H9 (cell line): ENCODE measurements around the gene MAST1. TPM values are rescaled to one million over a fixed set of nuclear protein-coding genes. Genes with fewer than 3 reads are reported as not detected.

Experiments used
- DNase-seq: peaks from one replicate; pipeline ENCODE4 v3.0.0-alpha.2; 2017
- H2AFZ ChIP-seq: one replicate; pipeline ENCODE4 v1.6.1; 2013; ENCODE audit warnings: mild to moderate bottlenecking, low read length, control low read depth, moderate library complexity
- H2AK5ac ChIP-seq: 2 replicates; pipeline ENCODE4 v1.6.1; 2013; ENCODE audit warnings: low read length, control low read depth, mixed read lengths; ENCODE audit not compliant: insufficient read length
- H2BK120ac ChIP-seq: one replicate; pipeline ENCODE4 v1.6.1; 2013; ENCODE audit warnings: low read depth, mild to moderate bottlenecking, low read length, control low read depth, inconsistent platforms; ENCODE audit not compliant: poor library complexity, severe bottlenecking
- H2BK12ac ChIP-seq: 2 replicates; pipeline ENCODE4 v1.6.1; 2013; ENCODE audit warnings: low read length, control low read depth, mixed read lengths, low read depth; ENCODE audit not compliant: insufficient read length
- H2BK15ac ChIP-seq: 2 replicates; pipeline ENCODE4 v1.6.1; 2013; ENCODE audit warnings: low read depth, low read length, control low read depth
- H2BK20ac ChIP-seq: one replicate; pipeline ENCODE4 v1.6.1; 2013; ENCODE audit warnings: low read depth, mild to moderate bottlenecking, low read length, control low read depth, inconsistent platforms; ENCODE audit not compliant: poor library complexity, severe bottlenecking
- H2BK5ac ChIP-seq: 2 replicates; pipeline ENCODE4 v1.6.1; 2013; ENCODE audit warnings: low read length, control low read depth, mixed read lengths; ENCODE audit not compliant: insufficient read length
- H3K14ac ChIP-seq: 2 replicates; pipeline ENCODE4 v1.6.1; 2013; ENCODE audit warnings: low read length, control low read depth; ENCODE audit not compliant: insufficient read depth
- H3K18ac ChIP-seq: 2 replicates; pipeline ENCODE4 v1.6.1; 2013; ENCODE audit warnings: low read depth, mild to moderate bottlenecking, mixed read lengths, low read length, control low read depth; ENCODE audit not compliant: insufficient read length
- H3K23ac ChIP-seq: 2 replicates; pipeline ENCODE4 v1.6.1; 2013; ENCODE audit warnings: low read length, control low read depth, mixed read lengths, low read depth; ENCODE audit not compliant: insufficient read length
- H3K23me2 ChIP-seq: 2 replicates; pipeline ENCODE4 v1.6.1; 2013; ENCODE audit warnings: low read depth, mild to moderate bottlenecking, mixed read lengths, low read length, control low read depth; ENCODE audit not compliant: insufficient read length, poor library complexity, severe bottlenecking
- H3K27ac ChIP-seq: 2 replicates; pipeline ENCODE4 v1.5.1; 2013; ENCODE audit warnings: low read length, control low read depth, mixed read lengths, low read depth; ENCODE audit not compliant: insufficient read length
- H3K27me3 ChIP-seq: 2 replicates; pipeline ENCODE4 v1.6.1; 2013; ENCODE audit warnings: low read length, control low read depth, inconsistent platforms; ENCODE audit not compliant: insufficient read depth
- H3K4ac ChIP-seq: 2 replicates; pipeline ENCODE4 v1.6.1; 2013; ENCODE audit warnings: low read depth, mild to moderate bottlenecking, control low read depth, inconsistent platforms, low read length, moderate library complexity
- H3K4me1 ChIP-seq: 2 replicates; pipeline ENCODE4 v1.6.1; 2013; ENCODE audit warnings: low read length, control low read depth, inconsistent platforms; ENCODE audit not compliant: insufficient read depth
- H3K4me2 ChIP-seq: 2 replicates; pipeline ENCODE4 v1.6.1; 2013; ENCODE audit warnings: low read length, control low read depth, mixed read lengths; ENCODE audit not compliant: insufficient read length, insufficient read depth
- H3K56ac ChIP-seq: 2 replicates; pipeline ENCODE4 v1.6.1; 2013; ENCODE audit warnings: low read depth, mild to moderate bottlenecking, mixed read lengths, low read length, control low read depth; ENCODE audit not compliant: insufficient read length
- H3K79me1 ChIP-seq: 2 replicates; pipeline ENCODE4 v1.6.1; 2013; ENCODE audit warnings: low read depth, mild to moderate bottlenecking, moderate library complexity, low read length, control low read depth, inconsistent platforms; ENCODE audit not compliant: insufficient read depth, poor library complexity, severe bottlenecking
- H3K79me2 ChIP-seq: 2 replicates; pipeline ENCODE4 v1.6.1; 2013; ENCODE audit warnings: low read length, control low read depth, inconsistent platforms; ENCODE audit not compliant: insufficient read depth
- H3K9ac ChIP-seq: 2 replicates; pipeline ENCODE4 v1.6.1; 2013; ENCODE audit warnings: low read length, control low read depth, mixed read lengths; ENCODE audit not compliant: insufficient read length; ENCODE audit errors: extremely low read depth
- H3K9me3 ChIP-seq: one replicate; pipeline ENCODE4 v1.6.1; 2013; ENCODE audit warnings: low read depth, low read length, inconsistent platforms; ENCODE audit not compliant: control insufficient read depth
- H3T11ph ChIP-seq: one replicate; pipeline ENCODE4 v1.6.1; 2013; ENCODE audit warnings: mild to moderate bottlenecking, low read length, control low read depth, inconsistent platforms
- H4K20me1 ChIP-seq: one replicate; pipeline ENCODE4 v1.6.1; 2013; ENCODE audit not compliant: control insufficient read depth, insufficient read length, insufficient read depth
- H4K5ac ChIP-seq: 2 replicates; pipeline ENCODE4 v1.6.1; 2013; ENCODE audit warnings: low read depth, mild to moderate bottlenecking, mixed read lengths, low read length, control low read depth; ENCODE audit not compliant: insufficient read length
- H4K8ac ChIP-seq: replicated peaks from 2 replicates; pipeline ENCODE4 v1.6.1; 2013; ENCODE audit warnings: low read length, control low read depth, mixed read lengths, low read depth; ENCODE audit not compliant: insufficient read length
- H4K91ac ChIP-seq: 2 replicates; pipeline ENCODE4 v1.6.1; 2013; ENCODE audit warnings: low read depth, mild to moderate bottlenecking, moderate library complexity, mixed read lengths, low read length, control low read depth; ENCODE audit not compliant: insufficient read length
- H3K27ac Mint-ChIP-seq, 3 experiments: 2 replicates in 2 of 3; 3 replicates in 1 of 3; pipeline ENCODE4 v1.8.0; 2020 to 2021; ENCODE audit warnings: mixed read lengths in 3 of 3, mild to moderate bottlenecking in 1 of 3, moderate library complexity in 1 of 3
- H3K27me3 Mint-ChIP-seq: 2 replicates; pipeline ENCODE4 v1.8.0; 2021; ENCODE audit warnings: low read depth, mild to moderate bottlenecking, moderate library complexity, mixed read lengths
- H3K36me3 Mint-ChIP-seq, 3 experiments: 2 replicates in 2 of 3; 3 replicates in 1 of 3; pipeline ENCODE4 v1.8.0; 2020 to 2021; ENCODE audit warnings: low read depth in 3 of 3, mixed read lengths in 3 of 3; ENCODE audit not compliant: insufficient read depth in 1 of 3
- H3K4me1 Mint-ChIP-seq, 2 experiments: 2 replicates each; pipeline ENCODE4 v1.8.0; 2020; ENCODE audit warnings: mixed read lengths in 2 of 2
- H3K4me3 Mint-ChIP-seq, 2 experiments: 2 replicates in 1 of 2; 3 replicates in 1 of 2; pipeline ENCODE4 v1.8.0; 2020 to 2021; ENCODE audit warnings: mild to moderate bottlenecking in 2 of 2, mixed read lengths in 2 of 2, moderate library complexity in 1 of 2
- H3K9me3 Mint-ChIP-seq, 2 experiments: 2 replicates in 1 of 2; 3 replicates in 1 of 2; pipeline ENCODE4 v1.8.0; 2020; ENCODE audit warnings: mild to moderate bottlenecking in 2 of 2, mixed read lengths in 2 of 2, moderate library complexity in 1 of 2
- WGBS: extraction: QIAGEN DNeasy Blood & Tissue Kit; methylation state at CpG from one replicate; pipeline ENCODE4 v1.1.7; 2013; ENCODE audit warnings: missing lambda C conversion rate, low lambda C conversion rate, mixed read lengths; ENCODE audit not compliant: insufficient read length; ENCODE audit errors: extremely low coverage; 5-methylcytosine and 5-hydroxymethylcytosine counted together
- total RNA-seq: library from RNA; stranded (reverse); gene quantifications from 2 replicates; pipeline ENCODE4 v1.2.1, GENCODE V29; 2021
- TF ChIP-seq, protein P1 (sequence below): fragments of 200-600 bp; sonication (generic); conservative IDR thresholded peaks from 3 replicates; pipeline ENCODE4 v1.8.0; 2021; ENCODE audit warnings: antibody characterized with exemption, mild to moderate bottlenecking

The MAST1 gene
- total RNA-seq, 1 experiment from 2014 or later, result 15.1 TPM

DNA sequence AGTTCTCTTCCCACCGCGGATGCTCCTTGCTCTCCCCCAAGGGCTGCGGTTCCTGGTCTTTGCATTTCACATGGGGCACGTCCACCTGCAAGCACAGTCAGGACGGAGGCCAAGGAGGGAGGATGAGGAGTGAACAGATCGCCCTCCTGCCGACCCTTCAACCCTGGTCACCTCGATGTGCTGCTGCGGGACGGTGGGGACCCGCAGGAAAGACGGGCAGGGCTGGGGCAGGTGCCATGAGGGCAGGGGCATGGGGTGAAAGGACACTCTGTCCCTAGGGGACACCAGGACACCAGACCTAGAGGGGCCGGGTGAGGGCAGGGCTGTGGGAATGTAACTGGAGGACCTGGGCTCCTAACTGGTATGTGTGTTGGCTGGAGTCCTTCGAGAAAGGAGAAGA lies 79.9 kb downstream of the MAST1 start:
- peaks cover 5% of the 10 kb centered on the region; the same call in 1 of the 2 replicates for H3K27me3 ChIP-seq
- H3K9me3 ChIP-seq, result no peaks in the 10 kb centered on the region
- H3T11ph ChIP-seq, result no peak overlapping the region
- H2BK120ac ChIP-seq, result no peak overlapping the region
- Mint-ChIP-seq H3K9me3 (peaks cover 7 to 8% of the 10 kb centered on the region in 2 experiments), H3K4me3 (peak overlapping the region in 1 of 2 experiments; percentile 69; a peak in 3 of 5 replicates), H3K27ac (no peak overlapping the region), H3K36me3 (peaks cover 10 to 13% (median 12%) of the 10 kb centered on the region in 3 experiments; a peak in 6 of 7 replicates), H3K4me1 (peaks cover 7 to 15% of the 10 kb centered on the region in 2 experiments), H3K27me3 (peaks cover 24% of the 10 kb centered on the region)
- no peak for DNase-seq
- no peak overlapping the region for H2BK5ac ChIP-seq
- H3K23me2 ChIP-seq, result no peaks in the 10 kb centered on the region
- no peak overlapping the region for H3K14ac ChIP-seq
- H4K20me1 ChIP-seq, result no peaks in the 10 kb centered on the region
- no peaks in the 10 kb centered on the region for H3K79me1 ChIP-seq
- H4K5ac ChIP-seq, result no peak overlapping the region
- WGBS, result no CpG with 5 or more reads among the region's 14 CpGs
- H2AK5ac ChIP-seq, result no peak overlapping the region
- H3K27ac ChIP-seq, result no peak overlapping the region
- no peak overlapping the region for H3K4ac ChIP-seq
- no peak overlapping the region for H3K9ac ChIP-seq
- H3K56ac ChIP-seq, result no peak overlapping the region
- no peaks in the 10 kb centered on the region for H3K79me2 ChIP-seq
- no peak overlapping the region for H2BK20ac ChIP-seq
- H4K8ac ChIP-seq, result no peak overlapping the region
- no peak overlapping the region for H3K4me2 ChIP-seq
- TF ChIP-seq, protein P1, sequence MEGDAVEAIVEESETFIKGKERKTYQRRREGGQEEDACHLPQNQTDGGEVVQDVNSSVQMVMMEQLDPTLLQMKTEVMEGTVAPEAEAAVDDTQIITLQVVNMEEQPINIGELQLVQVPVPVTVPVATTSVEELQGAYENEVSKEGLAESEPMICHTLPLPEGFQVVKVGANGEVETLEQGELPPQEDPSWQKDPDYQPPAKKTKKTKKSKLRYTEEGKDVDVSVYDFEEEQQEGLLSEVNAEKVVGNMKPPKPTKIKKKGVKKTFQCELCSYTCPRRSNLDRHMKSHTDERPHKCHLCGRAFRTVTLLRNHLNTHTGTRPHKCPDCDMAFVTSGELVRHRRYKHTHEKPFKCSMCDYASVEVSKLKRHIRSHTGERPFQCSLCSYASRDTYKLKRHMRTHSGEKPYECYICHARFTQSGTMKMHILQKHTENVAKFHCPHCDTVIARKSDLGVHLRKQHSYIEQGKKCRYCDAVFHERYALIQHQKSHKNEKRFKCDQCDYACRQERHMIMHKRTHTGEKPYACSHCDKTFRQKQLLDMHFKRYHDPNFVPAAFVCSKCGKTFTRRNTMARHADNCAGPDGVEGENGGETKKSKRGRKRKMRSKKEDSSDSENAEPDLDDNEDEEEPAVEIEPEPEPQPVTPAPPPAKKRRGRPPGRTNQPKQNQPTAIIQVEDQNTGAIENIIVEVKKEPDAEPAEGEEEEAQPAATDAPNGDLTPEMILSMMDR, result no peak
- no peaks in the 10 kb centered on the region; the same call in 1 of the 2 replicates for H3K4me1 ChIP-seq
- no peak overlapping the region for H4K91ac ChIP-seq
- H3K18ac ChIP-seq, result no peak overlapping the region
- H2BK12ac ChIP-seq, result no peak overlapping the region
- H3K23ac ChIP-seq, result no peak overlapping the region
- H2BK15ac ChIP-seq, result no peak overlapping the region
- no peak overlapping the region for H2AFZ ChIP-seq
